Central memory CD4-positive, alpha-beta T cell (primary cell): ENCODE measurements around the gene SIRT6.
"Not testable (repeated sequence)": the region's sequence is repeated elsewhere in the genome, so short reads cannot be mapped to it uniquely, and the experiment has no call there.

ENCODE experiments used
- DNase-seq: peaks from one replicate; pipeline ENCODE4 v3.0.0; 2022

SIRT6 gene

DNA sequence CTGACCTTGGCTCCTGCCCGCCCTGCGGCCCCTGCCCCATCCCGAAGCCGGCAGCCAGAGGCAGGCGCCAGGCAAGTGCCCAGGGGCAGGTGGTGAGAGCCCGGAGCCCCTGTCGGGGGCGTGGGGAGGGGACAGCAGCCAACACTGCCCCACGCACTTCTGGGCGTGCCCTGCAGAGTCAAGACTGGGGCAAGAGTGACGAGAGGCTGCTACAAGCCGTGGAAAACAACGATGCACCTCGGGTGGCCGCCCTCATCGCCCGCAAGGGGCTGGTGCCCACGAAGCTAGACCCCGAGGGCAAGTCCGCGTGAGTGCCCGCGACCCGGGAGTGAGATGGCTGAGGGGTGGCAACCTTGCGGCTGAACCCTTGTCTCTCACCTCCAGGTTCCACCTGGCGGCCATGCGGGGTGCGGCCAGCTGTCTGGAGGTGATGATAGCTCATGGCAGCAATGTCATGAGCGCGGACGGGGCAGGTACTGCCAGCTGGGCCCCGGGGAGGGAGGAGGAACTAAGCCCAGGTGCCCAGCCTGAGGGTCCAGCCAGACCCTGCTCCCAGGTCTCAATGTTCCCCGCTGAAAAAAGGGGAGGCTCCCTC lies 17.4 kb upstream of the SIRT6 start:
- DNase-seq: no peak

GRCh38 chr19:4198467-4199126 lies 16.2 kb upstream of the SIRT6 start:
- no peak for DNase-seq

DNA sequence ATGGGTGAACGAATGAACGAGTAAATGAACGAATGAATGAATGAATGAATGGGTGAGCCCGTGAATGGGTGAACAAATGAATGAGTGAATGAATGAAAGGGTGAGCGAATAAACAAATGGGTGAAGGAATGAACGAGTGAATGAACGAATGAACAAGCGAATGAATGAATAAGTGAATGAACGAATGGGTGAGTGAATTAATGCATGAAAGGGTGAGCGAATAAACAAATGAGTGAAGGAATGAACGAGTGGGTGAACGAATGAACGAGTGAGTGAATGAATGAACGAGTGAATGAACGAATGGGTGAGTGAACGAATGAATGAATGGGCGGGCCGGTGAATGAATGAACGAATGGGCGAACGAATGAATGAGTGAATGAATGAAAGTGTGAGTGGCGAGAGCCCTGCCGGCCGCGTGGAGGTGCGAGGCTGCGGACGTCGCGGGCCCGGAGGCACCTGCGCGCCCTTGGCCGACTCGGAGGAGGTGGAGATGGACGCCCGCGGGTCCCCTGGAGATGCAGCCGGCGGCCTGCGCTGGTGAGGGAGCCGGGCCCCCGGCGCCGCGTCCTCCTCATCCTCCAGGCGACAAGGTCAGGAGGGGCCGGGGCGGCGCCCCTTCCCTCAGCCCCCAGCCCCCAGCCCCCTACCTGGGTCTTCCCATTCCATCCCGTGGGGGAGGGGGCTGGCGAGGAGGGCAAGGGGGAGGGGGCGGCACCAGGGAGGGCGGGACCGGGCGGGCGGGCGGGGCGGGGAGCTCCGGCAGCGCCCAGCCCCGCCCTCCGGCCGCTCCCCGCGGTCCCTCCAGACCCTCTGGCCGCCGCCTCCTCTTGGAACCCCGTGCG lies 15.5 kb upstream of the SIRT6 start:
- no peak for DNase-seq

GRCh38 chr19:4197228-4197624 lies 14.9 kb upstream of the SIRT6 start:
- no peak for DNase-seq

DNA sequence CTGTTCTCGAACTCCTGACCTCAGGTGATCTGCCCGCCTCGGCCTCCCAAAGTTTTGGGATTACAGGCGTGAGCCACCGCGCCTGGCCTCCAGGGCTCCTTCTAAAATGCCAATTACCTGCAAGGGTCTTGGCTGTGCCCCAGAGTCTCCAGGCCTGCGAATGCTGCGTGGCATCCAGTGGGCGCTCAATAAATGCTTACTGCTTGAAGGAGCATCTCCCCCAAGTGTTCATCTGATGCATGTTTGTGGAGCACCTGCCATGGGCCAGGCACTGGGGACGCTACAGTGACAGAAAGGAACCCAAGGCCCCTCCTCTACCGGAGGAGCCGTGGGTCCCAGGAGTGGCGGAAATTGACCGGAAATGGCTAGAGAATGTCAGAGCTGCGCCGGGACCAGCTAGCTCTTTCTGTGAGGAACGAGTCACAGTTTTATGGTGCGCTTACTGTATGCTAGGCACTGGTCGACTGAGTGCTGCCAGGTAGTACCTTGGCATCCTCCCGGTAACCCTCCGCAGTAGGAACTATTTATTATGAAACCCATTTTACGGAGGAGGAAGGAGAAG lies 14.3 kb upstream of the SIRT6 start:
- no peak for DNase-seq

DNA sequence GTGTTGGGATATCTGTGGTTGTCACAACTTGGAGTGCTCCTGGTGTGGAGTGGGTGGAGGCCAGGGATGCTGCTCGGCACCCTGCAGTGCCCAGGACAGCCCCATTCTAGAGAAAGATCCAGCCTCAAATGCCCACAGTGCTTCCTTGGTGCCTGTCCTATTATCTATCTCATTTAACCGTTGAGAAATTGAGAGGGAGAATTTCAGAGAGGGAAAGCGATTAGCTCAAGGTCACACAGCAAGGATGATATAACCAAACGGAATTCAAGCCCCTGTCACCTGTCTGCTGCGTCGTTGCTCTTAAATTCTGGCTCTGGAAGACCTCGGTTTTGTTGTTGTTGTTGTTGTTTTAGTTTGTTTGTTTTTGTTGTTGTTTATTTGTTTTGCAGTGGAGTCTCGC lies 13.6 kb upstream of the SIRT6 start:
- DNase-seq: no peak

GRCh38 chr19:4194353-4194752 lies 12.0 kb upstream of the SIRT6 start:
- DNase-seq: no peak

- DNase-seq: not testable (repeated sequence)
These were observed 10.2 kb upstream of the SIRT6 start for GRCh38 chr19:4192537-4192936.

DNA sequence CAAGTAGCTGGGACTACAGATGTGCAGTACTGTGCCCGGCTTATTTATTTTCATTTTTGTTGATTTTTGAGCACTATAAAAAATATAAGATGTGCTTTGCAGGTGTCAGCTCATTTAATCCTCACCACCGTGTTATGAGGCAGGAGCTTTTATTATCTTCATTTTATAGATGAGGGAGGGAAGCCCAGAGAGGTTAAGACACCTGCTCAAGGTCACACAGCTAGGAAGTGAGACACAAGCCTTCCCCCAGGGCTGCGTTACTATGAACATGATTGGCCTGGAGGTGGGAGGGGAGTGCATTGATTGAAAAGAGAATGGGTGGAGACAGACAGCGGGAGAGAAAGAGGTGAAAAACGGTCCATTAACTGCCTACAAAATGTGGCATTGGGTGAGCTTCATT lies 7.3 kb upstream of the SIRT6 start:
- no peak for DNase-seq

DNA sequence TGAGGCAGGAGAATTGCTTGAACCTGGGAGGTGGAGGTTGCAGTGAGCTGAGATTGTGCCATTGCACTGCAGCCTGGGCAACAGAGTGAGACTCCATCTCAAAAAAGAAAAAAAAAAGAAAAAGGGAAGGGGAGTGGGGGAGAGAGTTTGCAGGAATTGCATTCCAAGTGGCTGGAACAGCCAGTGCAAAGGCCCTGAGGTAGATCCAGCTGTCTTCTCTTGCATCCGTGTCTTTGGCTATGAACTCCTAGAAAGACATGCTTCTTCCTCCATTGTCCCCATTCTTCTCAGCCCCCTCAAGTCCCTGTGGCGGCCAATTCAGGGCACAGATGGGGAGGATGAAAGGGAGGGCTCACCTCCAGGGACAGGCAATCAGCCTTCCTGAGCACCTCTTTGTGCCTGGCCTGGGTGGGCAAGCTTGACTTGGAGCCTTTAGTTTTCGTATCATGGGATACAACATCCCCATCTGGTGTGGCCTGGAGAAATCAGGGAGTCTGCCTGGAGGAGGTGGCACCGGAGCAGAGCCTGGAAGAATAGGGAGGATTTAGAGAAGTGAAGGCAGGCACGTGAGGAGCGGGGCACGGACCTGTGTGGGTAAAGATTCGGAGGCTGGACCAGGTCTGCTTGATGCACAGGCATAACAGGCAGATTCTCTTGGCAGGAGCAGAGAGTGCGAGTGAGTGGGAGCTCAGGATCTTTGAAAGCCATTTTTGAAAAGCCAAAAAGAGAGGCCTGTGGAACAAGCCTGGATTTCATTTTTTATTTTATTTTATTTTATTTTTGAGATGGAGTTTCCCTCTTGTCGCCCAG lies 5.2 kb upstream of the SIRT6 start:
- no peak for DNase-seq

DNA sequence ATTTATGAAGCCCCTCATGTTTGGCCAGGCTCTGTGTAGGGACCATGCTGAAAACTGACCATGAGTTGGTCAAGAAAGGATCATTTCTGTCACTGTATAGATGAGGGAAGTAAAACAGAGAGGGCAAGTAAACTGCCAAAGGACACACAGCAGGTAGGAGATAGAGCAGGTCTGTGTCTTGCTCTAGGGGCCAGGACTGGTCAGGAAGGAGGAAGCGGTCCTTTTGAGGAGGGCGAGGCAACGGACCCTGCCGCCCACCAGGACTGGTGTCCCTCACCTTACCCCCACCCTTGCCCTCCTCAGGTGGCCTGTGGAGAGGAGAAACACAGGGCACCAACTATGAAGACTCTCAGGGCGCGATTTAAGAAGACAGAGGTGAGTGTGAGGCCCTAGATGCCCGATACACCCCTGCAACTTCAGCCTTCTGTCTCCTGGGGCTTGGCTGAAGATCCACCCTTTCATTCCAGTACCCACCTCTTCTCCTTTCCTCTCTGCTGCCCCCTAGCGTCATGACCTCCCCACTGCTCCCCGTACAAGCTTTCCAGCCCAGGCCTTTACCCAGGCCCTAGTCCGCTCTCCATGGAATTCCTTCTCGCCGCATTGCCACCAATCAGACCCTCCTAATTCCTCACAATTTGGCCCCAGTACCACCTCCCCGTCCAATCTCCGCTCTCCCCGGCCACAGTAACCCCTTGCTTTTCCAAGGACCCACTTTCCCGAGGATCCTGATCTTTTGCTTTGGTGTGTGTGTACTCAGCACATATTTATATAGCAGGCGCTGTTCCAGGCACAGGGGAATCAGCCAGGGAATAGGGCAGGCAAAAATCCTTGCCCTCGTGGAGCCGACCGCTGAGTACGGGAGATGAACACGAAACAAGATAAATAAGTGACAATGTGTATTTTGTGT lies 4.0 kb upstream of the SIRT6 start:
- DNase-seq: peak; percentile 51

- DNase-seq: no peak
These were observed 3.2 kb upstream of the SIRT6 start for GRCh38 chr19:4185413-4186086.

- no peak for DNase-seq
These were observed 2.5 kb upstream of the SIRT6 start for GRCh38 chr19:4184718-4185352.

DNA sequence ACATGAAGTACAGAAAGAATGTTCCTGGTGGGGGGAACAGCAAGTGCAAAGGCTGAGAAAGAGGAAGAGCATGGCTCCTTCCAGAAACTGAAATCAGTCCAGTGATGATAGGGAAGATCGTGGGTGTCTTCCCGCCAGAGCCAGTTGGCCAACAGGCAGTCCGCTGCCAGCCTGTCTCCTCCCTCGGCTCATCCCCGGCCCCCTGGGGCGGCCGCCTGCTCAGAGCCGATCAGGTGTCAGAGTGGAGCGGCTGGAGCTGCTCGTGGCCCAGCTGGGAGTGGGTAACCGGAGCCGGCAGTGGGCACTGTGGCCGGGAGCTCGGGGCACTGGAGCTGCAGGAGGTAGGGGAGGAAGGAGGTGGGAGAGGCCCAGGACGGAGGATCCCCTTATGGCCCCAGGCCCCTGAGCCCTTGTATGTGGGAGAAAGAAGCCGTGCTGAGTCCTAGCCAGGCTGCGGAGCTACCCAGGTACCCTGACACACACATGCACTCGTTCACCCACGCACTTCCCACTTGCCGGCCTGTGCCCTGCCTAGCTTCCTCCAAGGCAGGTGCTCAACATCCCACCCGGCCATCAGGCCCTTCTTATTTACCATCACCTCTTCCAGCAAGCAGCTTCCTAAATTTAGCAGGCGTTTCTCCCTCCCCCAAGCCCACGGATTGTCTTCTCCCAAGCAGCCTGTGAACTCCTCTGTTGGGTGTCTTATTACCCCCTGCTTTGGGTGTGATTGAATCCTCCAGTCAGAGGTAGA lies 1.8 kb upstream of the SIRT6 start:
- no peak for DNase-seq

DNA sequence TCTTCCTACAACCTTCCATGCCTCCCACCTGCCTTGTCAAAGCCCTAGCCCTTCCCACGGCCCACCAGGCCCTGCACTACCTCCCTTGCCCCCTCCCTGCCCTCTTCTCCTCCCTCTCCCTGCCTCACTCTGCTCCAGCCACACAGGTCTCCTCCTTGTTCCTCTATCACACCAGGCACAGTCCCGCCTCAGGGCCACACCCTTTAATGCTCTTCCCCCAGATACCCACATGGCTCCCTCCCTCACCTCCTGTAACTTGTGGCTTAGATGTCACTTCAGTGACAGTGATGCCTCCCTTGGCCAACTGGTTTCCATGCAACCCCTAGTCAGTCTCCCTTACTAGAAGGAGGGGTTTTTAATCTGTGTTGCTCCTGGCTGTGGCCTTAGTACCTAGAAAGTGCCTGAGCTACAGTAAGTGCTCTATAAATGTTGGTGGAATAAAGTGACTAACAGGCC lies 1.3 kb downstream of the SIRT6 start:
- DNase-seq: no peak

DNA sequence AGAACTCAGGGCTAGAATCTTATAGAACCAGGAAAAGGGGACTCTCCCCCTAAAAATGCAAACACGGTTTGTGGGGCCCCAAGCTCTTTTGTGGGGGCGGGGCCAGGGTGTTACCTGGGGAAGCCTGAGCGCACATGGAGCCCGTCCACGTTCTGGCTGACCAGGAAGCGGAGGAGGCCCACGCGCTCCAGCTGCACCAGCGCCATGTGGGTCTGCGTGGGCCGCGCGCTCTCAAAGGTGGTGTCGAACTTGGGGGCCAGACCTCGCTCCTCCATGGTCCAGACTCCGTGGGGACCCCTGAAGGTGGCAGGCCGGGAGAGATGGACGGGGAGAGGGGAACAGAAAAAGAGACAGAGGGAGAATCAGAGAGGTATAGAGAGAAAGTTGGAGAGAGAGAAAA lies 3.4 kb downstream of the SIRT6 start:
- DNase-seq: no peak

DNA sequence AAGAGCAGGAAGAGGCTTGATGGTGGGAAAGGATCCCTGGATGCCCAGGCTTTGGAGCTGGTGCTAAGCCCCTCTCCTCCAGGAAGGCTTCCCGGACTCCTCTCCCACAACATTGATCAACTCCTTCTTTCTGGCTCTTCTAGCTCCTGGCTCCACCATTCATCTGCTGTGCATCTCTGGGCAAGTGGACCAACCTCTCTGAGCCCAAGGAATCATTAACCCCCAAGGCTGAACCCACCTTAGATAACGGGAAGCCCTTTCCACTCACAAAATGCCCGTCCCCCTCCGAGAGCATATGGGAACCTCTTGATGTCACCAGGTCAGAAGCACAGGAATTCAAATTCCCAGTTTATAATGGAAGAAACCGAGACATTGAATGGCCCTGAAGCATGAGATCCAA lies 5.2 kb downstream of the SIRT6 start:
- no peak for DNase-seq

DNA sequence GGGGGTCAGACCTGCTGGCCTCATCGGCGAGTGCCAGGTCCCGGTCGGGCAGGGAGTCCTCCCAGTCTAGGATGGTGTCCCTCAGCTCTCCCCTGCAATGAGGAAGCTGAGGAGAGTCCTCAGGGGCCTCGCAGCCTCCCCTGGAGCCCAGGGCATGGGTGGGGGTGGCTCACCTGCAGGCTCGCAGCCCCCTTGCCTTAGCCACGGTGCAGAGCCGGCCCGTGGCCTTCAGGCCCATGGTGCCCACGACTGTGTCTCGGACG lies 6.8 kb downstream of the SIRT6 start:
- no peak for DNase-seq

- no peak for DNase-seq
These were observed 7.3 kb downstream of the SIRT6 start for GRCh38 chr19:4174895-4175668.
